Breast epithelium (tissue), 4 donors: ENCODE measurements around the gene UTP25. TPM values are rescaled to one million over a fixed set of nuclear protein-coding genes. Genes with fewer than 3 reads are reported as not detected.

ENCODE experiments used
- DNase-seq, 2 donors: peaks; one replicate each; pipeline ENCODE4 v3.0.0-alpha.2; 2019; ENCODE audit warnings: low spot score in 2 of 2
- H3K27ac ChIP-seq, 2 donors: fragments of 200-600 bp; sonication (generic) in 1 of 2; one replicate each; pipeline ENCODE4 v1.5.1; 2016 to 2019; ENCODE audit warnings: mild to moderate bottlenecking in 1 of 2
- H3K27me3 ChIP-seq, 2 donors: fragments of 200-600 bp; sonication (generic) in 1 of 2; one replicate each; pipeline versions ENCODE4 v1.5.1 to v1.6.0; 2017 to 2019; ENCODE audit warnings: control low read depth in 1 of 2, mild to moderate bottlenecking in 1 of 2
- H3K36me3 ChIP-seq: fragments of 200-600 bp; one replicate; pipeline ENCODE4 v1.5.1; 2019
- H3K4me1 ChIP-seq, 2 donors: fragments of 200-600 bp; sonication (generic); one replicate each; pipeline ENCODE4 v1.5.1; 2016 to 2019; ENCODE audit warnings: control low read depth in 1 of 2
- H3K4me3 ChIP-seq, 3 donors: fragments of 200-600 bp; sonication (generic); 1 replicate in 2 of 3; 2 replicates in 1 of 3; pipeline ENCODE4 v1.5.1; 2016 to 2019; ENCODE audit warnings: mild to moderate bottlenecking in 3 of 3, moderate library complexity in 2 of 3
- H3K9me3 ChIP-seq, 2 donors: fragments of 200-600 bp; sonication (generic) in 1 of 2; one replicate each; pipeline ENCODE4 v1.5.1; 2016 to 2019; ENCODE audit warnings: control low read depth in 1 of 2
- POLR2A ChIP-seq: fragments of 450-650 bp; IDR thresholded peaks from one replicate; pipeline ENCODE4 v1.6.1; 2016; ENCODE audit warnings: antibody characterized with exemption, mild to moderate bottlenecking, moderate library complexity
- POLR2AphosphoS5 ChIP-seq, 3 donors: sonication (generic); formaldehyde crosslinking; IDR thresholded peaks; one replicate each; pipeline ENCODE4 v1.6.1; 2017; ENCODE audit warnings: antibody characterized with exemption in 3 of 3
- intact Hi-C: fragments of 100-400 bp; cut with DNase I; formaldehyde crosslinking; loops from one replicate; pipeline ENCODE4 v1.15.1; 2023; ENCODE audit warnings: low total_unique reads
- total RNA-seq, 3 donors: library from RNA; depleted of rRNA; stranded (reverse); fragments of >200 nt; gene quantifications; one replicate each; pipeline ENCODE4 v1.1.0, GENCODE V29; 2016
- TF ChIP-seq, protein P1 (sequence below), 3 donors: fragments of 450-650 bp; IDR thresholded peaks; one replicate each; pipeline ENCODE4 v1.5.1; 2016 to 2017; ENCODE audit warnings: antibody characterized with exemption in 3 of 3, mild to moderate bottlenecking in 3 of 3, moderate library complexity in 3 of 3

The UTP25 gene
- total RNA-seq, 3 donors from 2014 or later: 6.4 to 15.5 (median 11.1) TPM

DNA sequence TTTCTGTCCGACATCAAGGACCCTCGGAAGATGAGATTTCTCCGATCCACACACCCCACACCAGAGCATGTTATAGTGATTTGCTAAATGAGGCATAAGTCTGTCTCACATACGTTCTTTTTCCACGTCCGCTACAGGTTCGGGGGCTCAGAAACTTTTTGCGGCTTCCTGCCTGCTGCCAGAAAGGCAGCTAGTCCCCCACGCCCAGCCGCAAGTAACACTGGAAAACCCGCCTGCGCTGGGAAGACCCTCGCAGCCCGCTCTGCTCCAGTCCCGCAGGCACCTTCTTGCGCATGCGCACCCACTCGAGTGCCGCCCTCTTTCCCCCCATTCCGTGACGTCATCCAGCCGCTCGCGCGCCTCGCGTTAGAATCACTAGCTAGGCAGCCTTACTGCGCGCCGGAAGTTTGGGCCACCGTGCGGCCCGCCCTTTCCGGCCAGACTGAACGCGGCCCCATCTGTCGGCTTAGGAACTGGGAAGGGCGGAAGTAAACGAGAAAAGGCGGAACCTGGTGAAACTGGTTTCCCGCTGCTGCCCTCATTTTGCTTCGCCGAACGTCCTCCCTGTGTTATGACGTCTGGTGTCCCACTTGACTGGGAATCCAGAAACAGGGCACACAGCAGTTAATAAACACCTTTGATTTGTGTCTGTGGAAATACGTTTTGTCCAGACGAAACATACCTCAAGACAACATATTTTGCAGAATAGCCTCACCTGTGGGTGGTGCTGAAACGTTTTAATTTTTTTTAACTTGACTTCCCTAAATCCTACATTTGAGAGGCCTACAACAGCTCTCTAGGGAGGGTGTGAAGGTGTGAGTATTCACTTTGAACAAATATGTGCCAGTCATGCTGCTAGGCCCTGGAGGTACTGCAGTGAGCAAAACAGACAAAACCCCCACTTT is 43.3 kb upstream of the UTP25 start, which contains the start of gene C1orf74:
TSS of gene C1orf74 (minus strand) at position 295 of the 905 bp plus-strand sequence. CDS start 925 bp downstream, outside the sequence.
- H3K27me3 ChIP-seq: no peaks in the 10 kb centered on the region
- DNase-seq: peak; percentile 97 to 99
- intact Hi-C loops: loop anchor here (10.0 kb wide), 1 partner anchor 1480 kb away; no protein-coding TSS in a partner anchor
- H3K4me1 ChIP-seq: peaks cover 0 to 17% of the 10 kb centered on the region in 2 donors
- H3K9me3 ChIP-seq: no peaks in the 10 kb centered on the region
- peak within 1 kb of the TSS; percentile 60 to 85 (median 71) for H3K4me3 ChIP-seq
- peak within 1 kb of the TSS; percentile 83 to 92 for H3K27ac ChIP-seq
- H3K36me3 ChIP-seq: no peaks in the 10 kb centered on the region
- TF ChIP-seq, protein P1, sequence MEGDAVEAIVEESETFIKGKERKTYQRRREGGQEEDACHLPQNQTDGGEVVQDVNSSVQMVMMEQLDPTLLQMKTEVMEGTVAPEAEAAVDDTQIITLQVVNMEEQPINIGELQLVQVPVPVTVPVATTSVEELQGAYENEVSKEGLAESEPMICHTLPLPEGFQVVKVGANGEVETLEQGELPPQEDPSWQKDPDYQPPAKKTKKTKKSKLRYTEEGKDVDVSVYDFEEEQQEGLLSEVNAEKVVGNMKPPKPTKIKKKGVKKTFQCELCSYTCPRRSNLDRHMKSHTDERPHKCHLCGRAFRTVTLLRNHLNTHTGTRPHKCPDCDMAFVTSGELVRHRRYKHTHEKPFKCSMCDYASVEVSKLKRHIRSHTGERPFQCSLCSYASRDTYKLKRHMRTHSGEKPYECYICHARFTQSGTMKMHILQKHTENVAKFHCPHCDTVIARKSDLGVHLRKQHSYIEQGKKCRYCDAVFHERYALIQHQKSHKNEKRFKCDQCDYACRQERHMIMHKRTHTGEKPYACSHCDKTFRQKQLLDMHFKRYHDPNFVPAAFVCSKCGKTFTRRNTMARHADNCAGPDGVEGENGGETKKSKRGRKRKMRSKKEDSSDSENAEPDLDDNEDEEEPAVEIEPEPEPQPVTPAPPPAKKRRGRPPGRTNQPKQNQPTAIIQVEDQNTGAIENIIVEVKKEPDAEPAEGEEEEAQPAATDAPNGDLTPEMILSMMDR (IDR thresholded peaks at IDR 0.05): peak in 2 of 3 donors; percentile 7 to 18
- TF ChIP-seq POLR2AphosphoS5 (IDR thresholded peaks at IDR 0.05) (peak; percentile 76 to 92 (median 81)), POLR2A (peak; percentile 65)

DNA sequence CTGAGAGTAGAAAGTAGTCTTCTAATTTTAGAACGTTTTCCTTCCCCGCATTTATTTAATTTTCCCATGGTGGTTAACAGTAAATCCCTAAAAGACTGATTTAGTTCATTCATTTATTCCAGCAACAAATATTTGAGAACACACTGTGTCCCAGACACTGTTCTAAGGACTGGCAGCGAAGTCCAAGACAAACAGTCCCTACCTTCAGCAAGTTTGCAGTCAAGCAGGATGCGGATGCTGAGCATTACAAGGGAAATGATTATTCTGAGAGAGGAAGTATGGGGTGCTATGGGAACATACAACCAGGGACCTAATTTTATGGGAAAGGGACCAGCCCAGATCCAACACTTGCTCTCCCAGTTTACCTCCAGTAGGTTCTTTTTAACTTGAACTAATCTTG is 42.2 kb upstream of the UTP25 start:
- no peak for DNase-seq
- Histone ChIP-seq H3K4me3 (no peak overlapping the region), H3K27me3 (no peaks in the 10 kb centered on the region), H3K27ac (peak overlapping the region; percentile 83 to 92), H3K9me3 (no peaks in the 10 kb centered on the region), H3K4me1 (peaks cover 0 to 17% of the 10 kb centered on the region in 2 donors), H3K36me3 (no peaks in the 10 kb centered on the region)
- intact Hi-C loops: loop anchor here (10.0 kb wide), 1 partner anchor 1479 kb away; no protein-coding TSS in a partner anchor
- TF ChIP-seq POLR2A: no peak
- TF ChIP-seq POLR2AphosphoS5 (IDR thresholded peaks at IDR 0.05): no peak
- TF ChIP-seq, protein P1 (IDR thresholded peaks at IDR 0.05): no peak

- intact Hi-C loops: loop anchor here (10.0 kb wide), 1 partner anchor 1479 kb away; no protein-coding TSS in a partner anchor
- H3K27ac ChIP-seq: peak overlapping the region; percentile 83 to 89
Observed at GRCh38 chr1:209786146-209786545, 41.6 kb upstream of the UTP25 start.

DNA sequence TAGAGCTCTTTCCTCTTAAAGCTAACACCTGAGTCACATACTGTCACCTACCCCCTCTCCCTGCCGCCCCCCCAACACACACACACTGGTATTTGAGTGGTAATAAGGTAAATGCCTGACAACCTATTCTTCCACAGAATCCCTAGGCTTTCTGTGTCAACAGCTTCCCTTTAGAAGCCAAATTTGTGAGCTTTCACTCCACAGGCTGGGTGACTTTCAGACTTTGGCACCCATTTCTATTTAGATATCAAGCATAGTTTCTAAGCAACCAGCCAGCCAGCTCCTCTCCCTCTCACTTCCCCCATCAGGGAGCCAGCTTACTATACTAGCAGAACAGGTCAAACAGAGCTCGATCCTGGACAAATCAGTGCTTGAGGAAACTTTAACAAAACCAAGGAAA is 40.2 kb upstream of the UTP25 start:
- Histone ChIP-seq H3K4me3 (no peak overlapping the region), H3K27me3 (no peaks in the 10 kb centered on the region), H3K27ac (peak overlapping the region; percentile 83 to 89), H3K9me3 (no peaks in the 10 kb centered on the region), H3K36me3 (no peaks in the 10 kb centered on the region), H3K4me1 (peaks cover 0 to 17% of the 10 kb centered on the region in 2 donors)
- DNase-seq: peak in 1 of 2 donors; percentile 85
- TF ChIP-seq POLR2A (no peak), POLR2AphosphoS5 (IDR thresholded peaks at IDR 0.05) (peak in 2 of 3 donors; percentile 14 to 49)
- intact Hi-C loops: loop anchor here (10.0 kb wide), 1 partner anchor 1477 kb away; no protein-coding TSS in a partner anchor

More at GRCh38 chr1:209786146-209786545, 41.6 kb upstream of the UTP25 start:
- no peaks in the 10 kb centered on the region for H3K9me3 ChIP-seq
- DNase-seq: no peak
- H3K27me3 ChIP-seq: no peaks in the 10 kb centered on the region
- no peaks in the 10 kb centered on the region for H3K36me3 ChIP-seq
- peaks cover 0 to 17% of the 10 kb centered on the region in 2 donors for H3K4me1 ChIP-seq
- TF ChIP-seq POLR2A (no peak), POLR2AphosphoS5 (IDR thresholded peaks at IDR 0.05) (no peak)
- TF ChIP-seq, protein P1 (IDR thresholded peaks at IDR 0.05): no peak
- H3K4me3 ChIP-seq: no peak overlapping the region

GRCh38 chr1:209789245-209789644 is 38.5 kb upstream of the UTP25 start:
- TF ChIP-seq POLR2A: no peak
- TF ChIP-seq POLR2AphosphoS5 (IDR thresholded peaks at IDR 0.05): no peak
- TF ChIP-seq, protein P1 (IDR thresholded peaks at IDR 0.05): no peak
- Histone ChIP-seq H3K9me3 (no peaks in the 10 kb centered on the region), H3K27me3 (no peaks in the 10 kb centered on the region), H3K4me1 (peaks cover 0 to 9% of the 10 kb centered on the region in 2 donors), H3K36me3 (no peaks in the 10 kb centered on the region), H3K27ac (peak overlapping the region in 1 of 2 donors; percentile 83), H3K4me3 (no peak overlapping the region)
- no peak for DNase-seq
- intact Hi-C loops: loop anchor here (10.0 kb wide), 1 partner anchor 1476 kb away; no protein-coding TSS in a partner anchor
